Measurements from ENCODE around the gene MAMDC2. TPM values are rescaled to one million over a fixed set of nuclear protein-coding genes. Genes with fewer than 3 reads are reported as not detected.

The MAMDC2 gene
- total and polyA plus RNA-seq, 2 of the 8 experiments (the other 6 are each of a cell fraction or from before 2014, with no cell fraction given), result 6.1 to 15.4 TPM

- TF ChIP-seq, protein P1, sequence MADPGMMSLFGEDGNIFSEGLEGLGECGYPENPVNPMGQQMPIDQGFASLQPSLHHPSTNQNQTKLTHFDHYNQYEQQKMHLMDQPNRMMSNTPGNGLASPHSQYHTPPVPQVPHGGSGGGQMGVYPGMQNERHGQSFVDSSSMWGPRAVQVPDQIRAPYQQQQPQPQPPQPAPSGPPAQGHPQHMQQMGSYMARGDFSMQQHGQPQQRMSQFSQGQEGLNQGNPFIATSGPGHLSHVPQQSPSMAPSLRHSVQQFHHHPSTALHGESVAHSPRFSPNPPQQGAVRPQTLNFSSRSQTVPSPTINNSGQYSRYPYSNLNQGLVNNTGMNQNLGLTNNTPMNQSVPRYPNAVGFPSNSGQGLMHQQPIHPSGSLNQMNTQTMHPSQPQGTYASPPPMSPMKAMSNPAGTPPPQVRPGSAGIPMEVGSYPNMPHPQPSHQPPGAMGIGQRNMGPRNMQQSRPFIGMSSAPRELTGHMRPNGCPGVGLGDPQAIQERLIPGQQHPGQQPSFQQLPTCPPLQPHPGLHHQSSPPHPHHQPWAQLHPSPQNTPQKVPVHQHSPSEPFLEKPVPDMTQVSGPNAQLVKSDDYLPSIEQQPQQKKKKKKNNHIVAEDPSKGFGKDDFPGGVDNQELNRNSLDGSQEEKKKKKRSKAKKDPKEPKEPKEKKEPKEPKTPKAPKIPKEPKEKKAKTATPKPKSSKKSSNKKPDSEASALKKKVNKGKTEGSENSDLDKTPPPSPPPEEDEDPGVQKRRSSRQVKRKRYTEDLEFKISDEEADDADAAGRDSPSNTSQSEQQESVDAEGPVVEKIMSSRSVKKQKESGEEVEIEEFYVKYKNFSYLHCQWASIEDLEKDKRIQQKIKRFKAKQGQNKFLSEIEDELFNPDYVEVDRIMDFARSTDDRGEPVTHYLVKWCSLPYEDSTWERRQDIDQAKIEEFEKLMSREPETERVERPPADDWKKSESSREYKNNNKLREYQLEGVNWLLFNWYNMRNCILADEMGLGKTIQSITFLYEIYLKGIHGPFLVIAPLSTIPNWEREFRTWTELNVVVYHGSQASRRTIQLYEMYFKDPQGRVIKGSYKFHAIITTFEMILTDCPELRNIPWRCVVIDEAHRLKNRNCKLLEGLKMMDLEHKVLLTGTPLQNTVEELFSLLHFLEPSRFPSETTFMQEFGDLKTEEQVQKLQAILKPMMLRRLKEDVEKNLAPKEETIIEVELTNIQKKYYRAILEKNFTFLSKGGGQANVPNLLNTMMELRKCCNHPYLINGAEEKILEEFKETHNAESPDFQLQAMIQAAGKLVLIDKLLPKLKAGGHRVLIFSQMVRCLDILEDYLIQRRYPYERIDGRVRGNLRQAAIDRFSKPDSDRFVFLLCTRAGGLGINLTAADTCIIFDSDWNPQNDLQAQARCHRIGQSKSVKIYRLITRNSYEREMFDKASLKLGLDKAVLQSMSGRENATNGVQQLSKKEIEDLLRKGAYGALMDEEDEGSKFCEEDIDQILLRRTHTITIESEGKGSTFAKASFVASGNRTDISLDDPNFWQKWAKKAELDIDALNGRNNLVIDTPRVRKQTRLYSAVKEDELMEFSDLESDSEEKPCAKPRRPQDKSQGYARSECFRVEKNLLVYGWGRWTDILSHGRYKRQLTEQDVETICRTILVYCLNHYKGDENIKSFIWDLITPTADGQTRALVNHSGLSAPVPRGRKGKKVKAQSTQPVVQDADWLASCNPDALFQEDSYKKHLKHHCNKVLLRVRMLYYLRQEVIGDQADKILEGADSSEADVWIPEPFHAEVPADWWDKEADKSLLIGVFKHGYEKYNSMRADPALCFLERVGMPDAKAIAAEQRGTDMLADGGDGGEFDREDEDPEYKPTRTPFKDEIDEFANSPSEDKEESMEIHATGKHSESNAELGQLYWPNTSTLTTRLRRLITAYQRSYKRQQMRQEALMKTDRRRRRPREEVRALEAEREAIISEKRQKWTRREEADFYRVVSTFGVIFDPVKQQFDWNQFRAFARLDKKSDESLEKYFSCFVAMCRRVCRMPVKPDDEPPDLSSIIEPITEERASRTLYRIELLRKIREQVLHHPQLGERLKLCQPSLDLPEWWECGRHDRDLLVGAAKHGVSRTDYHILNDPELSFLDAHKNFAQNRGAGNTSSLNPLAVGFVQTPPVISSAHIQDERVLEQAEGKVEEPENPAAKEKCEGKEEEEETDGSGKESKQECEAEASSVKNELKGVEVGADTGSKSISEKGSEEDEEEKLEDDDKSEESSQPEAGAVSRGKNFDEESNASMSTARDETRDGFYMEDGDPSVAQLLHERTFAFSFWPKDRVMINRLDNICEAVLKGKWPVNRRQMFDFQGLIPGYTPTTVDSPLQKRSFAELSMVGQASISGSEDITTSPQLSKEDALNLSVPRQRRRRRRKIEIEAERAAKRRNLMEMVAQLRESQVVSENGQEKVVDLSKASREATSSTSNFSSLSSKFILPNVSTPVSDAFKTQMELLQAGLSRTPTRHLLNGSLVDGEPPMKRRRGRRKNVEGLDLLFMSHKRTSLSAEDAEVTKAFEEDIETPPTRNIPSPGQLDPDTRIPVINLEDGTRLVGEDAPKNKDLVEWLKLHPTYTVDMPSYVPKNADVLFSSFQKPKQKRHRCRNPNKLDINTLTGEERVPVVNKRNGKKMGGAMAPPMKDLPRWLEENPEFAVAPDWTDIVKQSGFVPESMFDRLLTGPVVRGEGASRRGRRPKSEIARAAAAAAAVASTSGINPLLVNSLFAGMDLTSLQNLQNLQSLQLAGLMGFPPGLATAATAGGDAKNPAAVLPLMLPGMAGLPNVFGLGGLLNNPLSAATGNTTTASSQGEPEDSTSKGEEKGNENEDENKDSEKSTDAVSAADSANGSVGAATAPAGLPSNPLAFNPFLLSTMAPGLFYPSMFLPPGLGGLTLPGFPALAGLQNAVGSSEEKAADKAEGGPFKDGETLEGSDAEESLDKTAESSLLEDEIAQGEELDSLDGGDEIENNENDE (IDR thresholded peaks at IDR 0.05; ENCODE audit: insufficient replicate concordance, low read length), result no peak
- no peak for TF ChIP-seq TAF7 (optimal IDR thresholded peaks at IDR 0.05; ENCODE audit: borderline replicate concordance, low read depth, low read length)
- no peak for TF ChIP-seq PHF8 (conservative IDR thresholded peaks at IDR 0.05; ENCODE audit: low read depth, low read length)
- TF ChIP-seq EP300 (IDR thresholded peaks at IDR 0.05; ENCODE audit: borderline replicate concordance in 1 of 2, low read depth in 2 of 2, low read length in 2 of 2), result no peak
- TF ChIP-seq, protein P2, sequence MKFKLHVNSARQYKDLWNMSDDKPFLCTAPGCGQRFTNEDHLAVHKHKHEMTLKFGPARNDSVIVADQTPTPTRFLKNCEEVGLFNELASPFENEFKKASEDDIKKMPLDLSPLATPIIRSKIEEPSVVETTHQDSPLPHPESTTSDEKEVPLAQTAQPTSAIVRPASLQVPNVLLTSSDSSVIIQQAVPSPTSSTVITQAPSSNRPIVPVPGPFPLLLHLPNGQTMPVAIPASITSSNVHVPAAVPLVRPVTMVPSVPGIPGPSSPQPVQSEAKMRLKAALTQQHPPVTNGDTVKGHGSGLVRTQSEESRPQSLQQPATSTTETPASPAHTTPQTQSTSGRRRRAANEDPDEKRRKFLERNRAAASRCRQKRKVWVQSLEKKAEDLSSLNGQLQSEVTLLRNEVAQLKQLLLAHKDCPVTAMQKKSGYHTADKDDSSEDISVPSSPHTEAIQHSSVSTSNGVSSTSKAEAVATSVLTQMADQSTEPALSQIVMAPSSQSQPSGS (IDR thresholded peaks at IDR 0.05; ENCODE audit: low read length), result no peak
- no peak for TF ChIP-seq NANOG (IDR thresholded peaks at IDR 0.05; ENCODE audit: insufficient read depth, low read depth, low read length, poor library complexity, severe bottlenecking)
- TF ChIP-seq SP1 (IDR thresholded peaks at IDR 0.05; ENCODE audit: low read depth, low read length), result no peak
- TF ChIP-seq GTF2F1 (IDR thresholded peaks at IDR 0.05; ENCODE audit: borderline replicate concordance, low read depth, low read length), result no peak
- TF ChIP-seq RBBP5 (IDR thresholded peaks at IDR 0.05; ENCODE audit: borderline replicate concordance, low read depth, low read length), result no peak
Observed at GRCh38 chr9:70052768-70053167, 9.1 kb downstream of the MAMDC2 start (continued).

Data from H1 (cell line).